Non-pigmented ciliary epithelial cell (primary cell): ENCODE data around the gene RTKN.

Source experiments
- DNase-seq: peaks from one replicate; pipeline ENCODE4 v3.0.0-alpha.2; 2010; ENCODE audit warnings: low read depth

The RTKN gene

GRCh38 chr2:74415762-74416395 is 25.9 kb downstream of the RTKN start:
- DNase-seq = no peak

GRCh38 chr2:74414881-74415761 is 26.6 kb downstream of the RTKN start:
- no peak for DNase-seq

GRCh38 chr2:74414441-74414840 is 27.3 kb downstream of the RTKN start:
- no peak for DNase-seq

- DNase-seq = no peak
Measured at GRCh38 chr2:74413001-74413698, 28.6 kb downstream of the RTKN start.

- DNase-seq = no peak
Measured at GRCh38 chr2:74407682-74408081, 34.1 kb downstream of the RTKN start.

GRCh38 chr2:74406035-74406434 is 35.7 kb downstream of the RTKN start:
- no peak for DNase-seq

- no peak for DNase-seq
Measured at GRCh38 chr2:74401891-74402290, 39.8 kb downstream of the RTKN start.

- no peak for DNase-seq
Measured at GRCh38 chr2:74399785-74400184, 42.0 kb downstream of the RTKN start.

- no peak for DNase-seq
Measured at GRCh38 chr2:74396149-74396548, 45.6 kb downstream of the RTKN start.

GRCh38 chr2:74393525-74393924 is 48.2 kb downstream of the RTKN start:
- no peak for DNase-seq

GRCh38 chr2:74392449-74392743 is 49.3 kb downstream of the RTKN start:
- DNase-seq = no peak

- DNase-seq = no peak
Measured at GRCh38 chr2:74391580-74392448, 49.9 kb downstream of the RTKN start.

- DNase-seq = no peak
Measured at GRCh38 chr2:74391209-74391579, 50.5 kb downstream of the RTKN start.

GRCh38 chr2:74390606-74391005 is 51.1 kb downstream of the RTKN start:
- DNase-seq = no peak

GRCh38 chr2:74387346-74387745 is 54.4 kb downstream of the RTKN start:
- no peak for DNase-seq

- DNase-seq = no peak
Measured at GRCh38 chr2:74385396-74385795, 56.3 kb downstream of the RTKN start.

GRCh38 chr2:74384051-74384450 is 57.7 kb downstream of the RTKN start:
- DNase-seq = no peak

- DNase-seq = no peak
Measured at GRCh38 chr2:74383254-74383653, 58.5 kb downstream of the RTKN start.

GRCh38 chr2:74381751-74382150 is 60.0 kb downstream of the RTKN start:
- DNase-seq = no peak

GRCh38 chr2:74379851-74380789 is 61.6 kb downstream of the RTKN start, which contains the start of gene DCTN1:
TSS of gene DCTN1 (minus strand) at chr2:74380311. CDS start at chr2:74380037, 274 bp downstream.
- no peak for DNase-seq

- no peak for DNase-seq
Measured at GRCh38 chr2:74378007-74378406, 63.7 kb downstream of the RTKN start.
